ENCODE data around the gene SLIT3. TPM values are rescaled to one million over a fixed set of nuclear protein-coding genes. Genes with fewer than 3 reads are reported as not detected.

The SLIT3 gene
- total RNA-seq, 2 donors from 2014 or later: 6.6 to 6.7 TPM

DNA sequence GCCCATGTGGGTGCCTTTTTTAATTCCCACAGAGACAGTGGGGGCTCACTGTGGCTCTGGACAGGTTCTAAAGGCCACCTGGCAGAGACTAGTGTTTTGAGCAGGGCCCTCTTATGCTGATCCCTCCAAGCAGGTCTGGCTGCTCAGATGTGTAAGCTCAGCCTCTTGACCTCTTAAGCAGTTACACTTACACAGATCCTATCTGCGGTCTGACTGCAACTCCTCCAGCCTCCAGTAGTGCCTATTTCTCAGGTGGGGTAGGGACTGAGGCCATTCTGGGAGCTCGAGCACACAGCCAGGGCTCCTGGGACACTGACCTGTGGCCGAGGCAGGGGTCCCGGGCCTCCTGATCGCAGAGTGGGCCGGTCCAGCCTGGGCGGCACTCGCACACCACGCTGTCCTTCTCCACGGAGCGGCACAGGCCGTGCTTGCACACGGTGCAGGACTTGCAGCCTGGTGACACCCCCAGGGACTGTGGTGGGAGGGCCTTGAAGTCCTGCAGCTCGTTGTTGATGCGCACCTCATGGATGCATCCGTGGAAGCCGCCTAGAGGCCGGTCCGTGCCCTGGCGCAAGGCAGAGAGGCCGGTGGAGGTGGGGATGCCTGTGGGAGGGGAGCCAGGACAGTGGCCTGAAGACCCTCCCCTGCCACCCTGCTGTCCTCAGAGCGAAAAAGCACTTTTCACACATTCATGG lies 629.9 kb downstream of the SLIT3 start:
- Histone ChIP-seq H3K4me1 (no peaks in the 10 kb centered on the region), H3K27ac (no peak overlapping the region), H3K27me3 (no peaks in the 10 kb centered on the region), H3K36me3 (replicated peaks in 1 of 2; ENCODE audit: insufficient read depth in 1 of 2, low read depth in 2 of 2) (no peaks in the 10 kb centered on the region), H3K9me3 (no peaks in the 10 kb centered on the region), H3K4me3 (no peak overlapping the region)
- 43 to 66% methylated on average over 6 to 21 of the region's 22 CpGs for WGBS, 2 donors
- intact Hi-C loops (cut with DNase I): no loop called here
- ATAC-seq: no peak
- DNase-seq: no peak
- TF ChIP-seq, protein P1, sequence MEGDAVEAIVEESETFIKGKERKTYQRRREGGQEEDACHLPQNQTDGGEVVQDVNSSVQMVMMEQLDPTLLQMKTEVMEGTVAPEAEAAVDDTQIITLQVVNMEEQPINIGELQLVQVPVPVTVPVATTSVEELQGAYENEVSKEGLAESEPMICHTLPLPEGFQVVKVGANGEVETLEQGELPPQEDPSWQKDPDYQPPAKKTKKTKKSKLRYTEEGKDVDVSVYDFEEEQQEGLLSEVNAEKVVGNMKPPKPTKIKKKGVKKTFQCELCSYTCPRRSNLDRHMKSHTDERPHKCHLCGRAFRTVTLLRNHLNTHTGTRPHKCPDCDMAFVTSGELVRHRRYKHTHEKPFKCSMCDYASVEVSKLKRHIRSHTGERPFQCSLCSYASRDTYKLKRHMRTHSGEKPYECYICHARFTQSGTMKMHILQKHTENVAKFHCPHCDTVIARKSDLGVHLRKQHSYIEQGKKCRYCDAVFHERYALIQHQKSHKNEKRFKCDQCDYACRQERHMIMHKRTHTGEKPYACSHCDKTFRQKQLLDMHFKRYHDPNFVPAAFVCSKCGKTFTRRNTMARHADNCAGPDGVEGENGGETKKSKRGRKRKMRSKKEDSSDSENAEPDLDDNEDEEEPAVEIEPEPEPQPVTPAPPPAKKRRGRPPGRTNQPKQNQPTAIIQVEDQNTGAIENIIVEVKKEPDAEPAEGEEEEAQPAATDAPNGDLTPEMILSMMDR (IDR thresholded peaks at IDR 0.05): no peak

DNA sequence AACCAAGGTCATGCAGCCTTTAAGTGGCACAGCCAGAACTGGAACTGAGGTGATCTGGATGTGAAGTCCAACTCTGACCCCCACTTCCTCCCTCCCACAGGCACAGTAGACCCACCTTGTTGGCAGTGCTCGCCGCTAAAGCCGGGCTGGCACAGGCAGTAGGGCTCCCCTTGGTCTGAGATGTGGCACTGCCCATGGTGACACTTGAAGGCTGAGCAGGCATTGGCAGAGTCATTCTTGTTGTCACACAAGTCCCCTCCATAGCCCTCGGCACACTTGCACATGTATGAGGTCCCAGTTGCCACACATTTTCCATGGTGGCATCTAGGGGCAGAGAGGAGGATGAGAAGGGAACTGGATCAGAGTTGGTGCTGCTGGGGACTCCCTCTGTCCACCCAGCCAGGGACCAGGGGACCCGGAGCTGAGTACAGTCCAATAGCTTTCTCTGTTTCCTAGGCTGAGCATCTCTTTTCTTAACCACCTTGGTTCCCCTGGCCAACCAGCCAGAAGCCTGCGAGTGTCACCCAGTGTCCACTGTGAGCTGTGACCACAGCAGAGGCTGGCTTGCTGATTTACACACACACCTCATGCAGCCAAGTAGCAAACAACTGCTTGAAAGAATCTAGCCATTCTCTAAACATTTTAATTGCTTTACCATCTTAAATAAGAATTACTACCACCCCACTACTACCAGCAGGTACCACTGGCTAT lies 631.1 kb downstream of the SLIT3 start:
- Histone ChIP-seq H3K9me3 (no peaks in the 10 kb centered on the region), H3K27ac (no peak overlapping the region), H3K4me1 (no peaks in the 10 kb centered on the region), H3K27me3 (no peaks in the 10 kb centered on the region), H3K4me3 (no peak overlapping the region), H3K36me3 (replicated peaks in 1 of 2; ENCODE audit: insufficient read depth in 1 of 2, low read depth in 2 of 2) (no peaks in the 10 kb centered on the region)
- ATAC-seq (no peak), DNase-seq (no peak)
- TF ChIP-seq, protein P1 (IDR thresholded peaks at IDR 0.05): no peak
- no peak for TF ChIP-seq POLR2A (IDR thresholded peaks at IDR 0.05)
- intact Hi-C loops (cut with DNase I): no loop called here
- WGBS, 2 donors: 90% methylated on average over 2 to 6 of the region's 6 CpGs

DNA sequence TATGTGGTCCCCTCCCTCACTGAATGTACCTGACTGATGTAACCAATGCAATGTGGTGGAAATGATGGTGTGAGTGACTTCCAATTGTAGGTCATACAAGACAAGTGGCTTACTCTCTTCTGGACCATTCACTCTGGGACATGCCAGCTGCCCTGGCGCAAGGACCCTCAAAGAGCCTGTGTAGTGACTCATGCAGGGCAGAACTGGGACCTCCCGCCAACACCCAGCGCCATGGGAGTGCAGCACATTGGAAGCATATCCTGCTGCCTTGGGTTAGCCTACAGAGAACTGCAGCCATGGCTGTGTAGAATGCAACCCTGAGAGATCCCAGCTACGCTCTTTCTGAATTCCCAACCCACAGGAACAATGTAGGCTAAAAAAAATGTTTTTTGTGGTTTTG lies 631.8 kb downstream of the SLIT3 start:
- no peaks in the 10 kb centered on the region for H3K4me1 ChIP-seq
- H3K9me3 ChIP-seq: no peaks in the 10 kb centered on the region
- no peak overlapping the region for H3K4me3 ChIP-seq
- no peaks in the 10 kb centered on the region for H3K36me3 ChIP-seq (replicated peaks in 1 of 2; ENCODE audit: insufficient read depth in 1 of 2, low read depth in 2 of 2)
- WGBS, 2 donors: 33 to 91% methylated on average over 1 to 4 of the region's 4 CpGs
- TF ChIP-seq, protein P1 (IDR thresholded peaks at IDR 0.05): no peak
- TF ChIP-seq POLR2A (IDR thresholded peaks at IDR 0.05): no peak
- intact Hi-C loops (cut with DNase I): no loop called here
- H3K27ac ChIP-seq: no peak overlapping the region
- no peak for ATAC-seq
- no peaks in the 10 kb centered on the region for H3K27me3 ChIP-seq
- DNase-seq: no peak

DNA sequence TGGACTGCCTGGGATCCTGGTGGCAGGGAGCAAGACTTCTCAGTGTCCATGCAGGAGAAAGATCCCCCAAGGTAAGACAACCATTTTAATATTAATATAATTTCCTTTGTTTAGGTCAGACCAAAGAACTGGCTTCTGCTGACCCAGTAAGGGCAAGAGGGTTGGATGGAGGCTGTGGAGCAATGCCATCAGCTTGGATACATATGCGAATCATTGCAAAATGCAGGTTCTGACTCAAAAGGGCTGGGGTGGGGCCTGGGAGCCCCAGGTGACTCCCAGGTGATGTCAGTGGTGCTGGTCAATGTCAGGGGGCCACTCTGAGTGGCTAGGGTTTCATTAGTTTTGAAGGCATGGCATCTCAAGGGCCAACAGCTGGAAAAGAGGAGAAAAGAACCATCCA lies 632.9 kb downstream of the SLIT3 start:
- H3K27me3 ChIP-seq: no peaks in the 10 kb centered on the region
- no peaks in the 10 kb centered on the region for H3K4me1 ChIP-seq
- 78 to 100% methylated on average over 1 of the region's 1 CpG for WGBS, 2 donors
- no peak overlapping the region for H3K4me3 ChIP-seq
- H3K9me3 ChIP-seq: no peaks in the 10 kb centered on the region
- no peaks in the 10 kb centered on the region for H3K36me3 ChIP-seq (replicated peaks in 1 of 2; ENCODE audit: insufficient read depth in 1 of 2, low read depth in 2 of 2)
- no peak for DNase-seq
- TF ChIP-seq POLR2A (IDR thresholded peaks at IDR 0.05): no peak
- TF ChIP-seq, protein P1 (IDR thresholded peaks at IDR 0.05): no peak
- intact Hi-C loops (cut with DNase I): no loop called here
- no peak overlapping the region for H3K27ac ChIP-seq
- ATAC-seq: no peak
